ENCODE data around the gene HKDC1. TPM values are rescaled to one million over a fixed set of nuclear protein-coding genes. Genes with fewer than 3 reads are reported as not detected.
"Not testable (repeated sequence)": the region's sequence is repeated elsewhere in the genome, so short reads cannot be mapped to it uniquely, and the experiment has no call there.

Gene HKDC1
- total RNA-seq, 1 experiment from 2014 or later, result not detected

DNA sequence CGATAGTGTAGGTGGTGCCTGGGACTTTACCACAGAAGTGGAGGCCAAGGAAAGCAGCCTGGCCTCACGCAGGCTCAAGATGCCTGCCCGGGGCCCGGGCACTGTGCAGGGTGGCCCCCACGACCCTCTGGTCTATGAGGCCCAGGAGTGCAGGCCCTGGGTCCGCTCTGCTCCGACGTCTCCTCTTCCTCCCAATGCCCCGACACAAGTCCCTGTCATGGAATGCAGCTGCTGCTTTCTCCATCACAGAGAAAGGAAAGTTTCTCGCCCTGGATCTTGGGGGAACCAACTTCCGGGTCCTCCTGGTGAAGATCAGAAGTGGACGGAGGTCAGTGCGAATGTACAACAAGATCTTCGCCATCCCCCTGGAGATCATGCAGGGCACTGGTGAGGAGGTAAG, 29.9 kb downstream of the HKDC1 start:
- no peak for DNase-seq
- H3K4me2 ChIP-seq (ENCODE audit: low read depth, low read length, poor library complexity, severe bottlenecking), result no peak overlapping the region
- no peak overlapping the region for H3K4me3 ChIP-seq (ENCODE audit: low read length)
- H3K9ac ChIP-seq (ENCODE audit: low read length), result no peak overlapping the region
- no peaks in the 10 kb centered on the region for H3K9me2 ChIP-seq (replicated peaks; ENCODE audit: insufficient read depth, low read length)
- no peak overlapping the region for H3K27ac ChIP-seq (ENCODE audit: low read length)
- H3K27me3 ChIP-seq (ENCODE audit: low read length), result no peaks in the 10 kb centered on the region
- no peaks in the 10 kb centered on the region for H4K20me1 ChIP-seq (ENCODE audit: insufficient read depth, low read depth, low read length)
- H3K79me2 ChIP-seq (ENCODE audit: low read length), result no peaks in the 10 kb centered on the region
- H3K4me1 ChIP-seq (ENCODE audit: low read length), result no peaks in the 10 kb centered on the region
- no peaks in the 10 kb centered on the region for H3K9me3 ChIP-seq (ENCODE audit: low read length)
- H2AFZ ChIP-seq (ENCODE audit: low read length), result no peak overlapping the region
- no peaks in the 10 kb centered on the region for H3K36me3 ChIP-seq (ENCODE audit: insufficient read depth, low read length)

DNA sequence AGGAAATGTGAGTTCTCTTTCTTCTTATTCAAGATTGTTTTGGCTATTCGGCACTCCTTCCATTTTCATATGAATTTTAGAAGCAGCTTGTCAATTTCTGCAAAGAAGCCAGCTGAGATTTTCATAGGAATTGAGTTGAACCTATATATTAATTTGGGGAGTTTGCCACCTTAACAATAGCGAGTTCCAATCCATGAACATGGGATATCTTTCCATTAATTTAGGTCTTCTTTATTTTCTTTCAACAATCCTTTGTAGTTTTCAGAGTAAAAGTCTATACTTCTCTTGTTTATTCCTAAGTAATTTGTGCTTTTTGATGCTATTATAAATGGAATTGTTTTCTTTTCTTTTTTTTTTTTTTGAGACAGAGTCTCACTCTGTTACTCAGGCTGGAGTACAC, 31.3 kb downstream of the HKDC1 start:
- not testable (repeated sequence) for H3K4me3 ChIP-seq (ENCODE audit: low read length); H4K20me1 ChIP-seq (ENCODE audit: insufficient read depth, low read depth, low read length); H3K9me3 ChIP-seq (ENCODE audit: low read length); DNase-seq; H3K36me3 ChIP-seq (ENCODE audit: insufficient read depth, low read length); H3K9me2 ChIP-seq (replicated peaks; ENCODE audit: insufficient read depth, low read length); H3K27ac ChIP-seq (ENCODE audit: low read length); H3K27me3 ChIP-seq (ENCODE audit: low read length); H3K9ac ChIP-seq (ENCODE audit: low read length); H3K4me2 ChIP-seq (ENCODE audit: low read depth, low read length, poor library complexity, severe bottlenecking); H3K4me1 ChIP-seq (ENCODE audit: low read length); H2AFZ ChIP-seq (ENCODE audit: low read length); H3K79me2 ChIP-seq (ENCODE audit: low read length)

DNA sequence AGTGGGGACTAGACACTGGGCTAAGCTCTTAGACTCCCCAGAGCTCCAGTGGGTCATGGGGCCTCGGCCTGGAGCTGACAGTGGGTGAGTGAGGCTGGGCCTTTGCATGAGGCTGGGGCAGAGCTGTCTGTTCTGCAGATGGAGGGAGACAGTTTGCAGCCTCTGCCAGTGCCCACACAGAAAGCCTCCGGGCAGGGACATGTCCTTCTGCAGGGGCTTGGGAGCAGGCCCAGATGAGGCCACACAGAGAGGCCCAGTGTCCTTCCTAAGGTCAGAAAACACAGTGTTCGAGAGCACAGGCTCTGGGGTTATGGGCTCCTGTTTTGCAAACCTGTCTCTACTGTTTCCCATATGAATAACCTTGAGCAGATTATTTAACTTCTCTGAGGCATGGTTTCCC, 33.0 kb downstream of the HKDC1 start:
- Histone ChIP-seq H3K9me3 (ENCODE audit: low read length) (no peaks in the 10 kb centered on the region), H3K9me2 (replicated peaks; ENCODE audit: insufficient read depth, low read length) (no peaks in the 10 kb centered on the region), H3K4me1 (ENCODE audit: low read length) (no peaks in the 10 kb centered on the region), H3K27me3 (ENCODE audit: low read length) (no peaks in the 10 kb centered on the region), H3K36me3 (ENCODE audit: insufficient read depth, low read length) (no peaks in the 10 kb centered on the region), H3K4me2 (ENCODE audit: low read depth, low read length, poor library complexity, severe bottlenecking) (no peak overlapping the region), H3K9ac (ENCODE audit: low read length) (no peak overlapping the region), H4K20me1 (ENCODE audit: insufficient read depth, low read depth, low read length) (no peaks in the 10 kb centered on the region), H3K27ac (ENCODE audit: low read length) (no peak overlapping the region), H2AFZ (ENCODE audit: low read length) (no peak overlapping the region), H3K4me3 (ENCODE audit: low read length) (no peak overlapping the region), H3K79me2 (ENCODE audit: low read length) (no peaks in the 10 kb centered on the region)
- DNase-seq, result no peak

DNA sequence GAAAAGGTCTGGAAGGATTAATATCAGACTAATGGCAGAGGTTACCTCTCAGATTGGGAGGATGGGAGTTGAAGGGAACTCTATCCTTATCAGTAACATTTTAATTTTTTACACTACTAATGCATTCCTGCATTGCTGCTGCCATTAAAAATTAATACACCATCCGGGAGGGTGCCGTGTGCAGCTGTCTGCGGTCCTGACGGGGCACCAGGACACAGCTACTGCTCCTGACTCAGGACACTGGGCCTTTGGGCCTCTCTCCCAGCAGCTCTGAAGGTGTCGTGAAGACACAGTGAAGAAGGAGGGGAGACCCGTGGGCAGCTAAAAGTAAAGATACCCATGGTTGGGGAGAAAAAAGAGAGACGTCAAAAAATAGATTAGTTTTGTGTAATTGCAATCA, 34.7 kb downstream of the HKDC1 start:
- no peak overlapping the region for H3K4me3 ChIP-seq (ENCODE audit: low read length)
- no peaks in the 10 kb centered on the region for H3K9me2 ChIP-seq (replicated peaks; ENCODE audit: insufficient read depth, low read length)
- H3K27ac ChIP-seq (ENCODE audit: low read length), result no peak overlapping the region
- no peak overlapping the region for H3K9ac ChIP-seq (ENCODE audit: low read length)
- H3K4me2 ChIP-seq (ENCODE audit: low read depth, low read length, poor library complexity, severe bottlenecking), result no peak overlapping the region
- no peaks in the 10 kb centered on the region for H3K9me3 ChIP-seq (ENCODE audit: low read length)
- H3K36me3 ChIP-seq (ENCODE audit: insufficient read depth, low read length), result no peaks in the 10 kb centered on the region
- no peak overlapping the region for H2AFZ ChIP-seq (ENCODE audit: low read length)
- H3K4me1 ChIP-seq (ENCODE audit: low read length), result no peaks in the 10 kb centered on the region
- H3K27me3 ChIP-seq (ENCODE audit: low read length), result no peaks in the 10 kb centered on the region
- no peak for DNase-seq
- no peaks in the 10 kb centered on the region for H4K20me1 ChIP-seq (ENCODE audit: insufficient read depth, low read depth, low read length)
- H3K79me2 ChIP-seq (ENCODE audit: low read length), result no peaks in the 10 kb centered on the region

DNA sequence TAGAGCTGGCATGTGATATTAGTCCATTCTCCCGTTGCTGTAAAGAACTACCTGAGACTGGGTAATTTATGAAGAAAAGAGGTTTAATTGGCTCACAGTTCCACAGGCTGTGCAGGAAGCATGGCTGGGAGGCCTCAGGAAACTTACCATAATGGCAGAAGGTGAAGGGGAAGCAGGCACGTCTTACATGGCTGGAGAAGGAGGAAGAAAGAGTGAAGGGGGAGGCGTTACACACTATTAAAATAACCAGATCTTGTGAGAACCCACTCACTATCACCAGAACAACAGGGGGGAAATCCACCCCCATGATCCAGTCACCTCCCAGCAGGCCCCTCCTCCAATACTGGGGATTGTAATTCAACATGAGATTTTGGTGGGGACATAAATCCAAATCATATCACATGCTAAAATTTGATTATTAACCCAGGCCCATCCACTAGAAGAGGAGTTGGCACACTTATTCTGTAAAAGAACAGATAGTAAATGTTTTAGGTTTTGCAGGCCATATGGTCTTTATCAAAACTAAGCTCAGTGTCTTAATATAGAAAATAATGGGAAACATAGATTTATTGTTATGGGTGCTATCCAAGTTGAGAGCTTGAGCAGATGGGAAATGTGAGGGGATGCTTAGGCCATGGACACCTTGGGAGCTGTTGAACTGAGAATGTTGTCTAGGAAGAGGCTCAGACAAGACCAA, 39.6 kb downstream of the HKDC1 start:
- H3K79me2 ChIP-seq (ENCODE audit: low read length), result no peaks in the 10 kb centered on the region
- no peak overlapping the region for H3K4me3 ChIP-seq (ENCODE audit: low read length)
- no peaks in the 10 kb centered on the region for H3K36me3 ChIP-seq (ENCODE audit: insufficient read depth, low read length)
- no peaks in the 10 kb centered on the region for H3K4me1 ChIP-seq (ENCODE audit: low read length)
- H2AFZ ChIP-seq (ENCODE audit: low read length), result no peak overlapping the region
- H3K27me3 ChIP-seq (ENCODE audit: low read length), result no peaks in the 10 kb centered on the region
- H4K20me1 ChIP-seq (ENCODE audit: insufficient read depth, low read depth, low read length), result no peaks in the 10 kb centered on the region
- H3K9me3 ChIP-seq (ENCODE audit: low read length), result no peaks in the 10 kb centered on the region
- H3K4me2 ChIP-seq (ENCODE audit: low read depth, low read length, poor library complexity, severe bottlenecking), result no peak overlapping the region
- no peaks in the 10 kb centered on the region for H3K9me2 ChIP-seq (replicated peaks; ENCODE audit: insufficient read depth, low read length)
- H3K9ac ChIP-seq (ENCODE audit: low read length), result no peak overlapping the region
- DNase-seq, result no peak
- H3K27ac ChIP-seq (ENCODE audit: low read length), result no peak overlapping the region

DNA sequence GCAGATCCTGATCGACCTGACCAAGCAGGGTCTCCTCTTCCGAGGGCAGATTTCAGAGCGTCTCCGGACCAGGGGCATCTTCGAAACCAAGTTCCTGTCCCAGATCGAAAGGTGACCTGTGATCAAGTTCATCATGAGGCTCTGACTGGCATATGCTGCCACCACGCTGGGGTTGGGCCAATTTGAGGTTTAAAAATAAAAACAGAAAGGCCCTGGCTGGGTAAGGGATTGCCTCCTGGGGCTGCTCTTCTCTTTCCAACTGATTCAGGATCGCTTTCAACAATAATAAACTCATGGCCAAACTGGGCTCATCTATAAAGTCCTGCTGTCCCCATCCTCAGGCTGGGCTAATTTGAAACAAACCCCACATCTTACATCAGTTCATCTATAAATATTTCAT, 41.1 kb downstream of the HKDC1 start:
- no peak overlapping the region for H3K4me3 ChIP-seq (ENCODE audit: low read length)
- no peak overlapping the region for H3K27ac ChIP-seq (ENCODE audit: low read length)
- no peaks in the 10 kb centered on the region for H3K9me2 ChIP-seq (replicated peaks; ENCODE audit: insufficient read depth, low read length)
- H3K4me1 ChIP-seq (ENCODE audit: low read length), result no peaks in the 10 kb centered on the region
- no peaks in the 10 kb centered on the region for H3K9me3 ChIP-seq (ENCODE audit: low read length)
- H2AFZ ChIP-seq (ENCODE audit: low read length), result no peak overlapping the region
- no peak for DNase-seq
- no peaks in the 10 kb centered on the region for H4K20me1 ChIP-seq (ENCODE audit: insufficient read depth, low read depth, low read length)
- H3K4me2 ChIP-seq (ENCODE audit: low read depth, low read length, poor library complexity, severe bottlenecking), result no peak overlapping the region
- H3K36me3 ChIP-seq (ENCODE audit: insufficient read depth, low read length), result no peaks in the 10 kb centered on the region
- no peaks in the 10 kb centered on the region for H3K27me3 ChIP-seq (ENCODE audit: low read length)
- no peaks in the 10 kb centered on the region for H3K79me2 ChIP-seq (ENCODE audit: low read length)
- H3K9ac ChIP-seq (ENCODE audit: low read length), result no peak overlapping the region

DNA sequence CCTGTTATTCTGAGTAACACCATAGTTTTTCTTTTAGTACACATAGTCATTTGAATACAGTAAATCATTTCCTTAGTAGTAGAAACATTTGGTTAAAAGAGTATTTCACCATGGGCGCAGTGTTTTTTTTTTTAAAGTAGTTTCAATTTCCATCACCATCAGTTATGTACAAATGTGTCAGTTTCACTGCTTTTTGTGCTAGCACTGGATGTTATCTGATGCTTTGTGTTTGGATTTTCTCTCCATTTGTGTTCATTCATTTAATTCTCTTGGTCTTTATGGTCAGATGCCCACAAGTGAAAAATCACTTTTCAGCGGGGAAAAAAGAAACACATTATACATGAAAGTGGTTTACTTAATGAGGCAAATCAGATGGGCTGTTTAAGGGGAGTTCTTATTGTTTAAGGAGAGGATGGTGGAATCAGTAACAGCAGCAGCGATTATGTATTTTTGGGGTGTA, 42.2 kb downstream of the HKDC1 start:
- Histone ChIP-seq H3K4me1 (ENCODE audit: low read length) (no peaks in the 10 kb centered on the region), H3K27ac (ENCODE audit: low read length) (no peak overlapping the region), H3K9me2 (replicated peaks; ENCODE audit: insufficient read depth, low read length) (no peaks in the 10 kb centered on the region), H3K4me3 (ENCODE audit: low read length) (no peak overlapping the region), H3K27me3 (ENCODE audit: low read length) (no peaks in the 10 kb centered on the region), H3K4me2 (ENCODE audit: low read depth, low read length, poor library complexity, severe bottlenecking) (no peak overlapping the region), H3K9me3 (ENCODE audit: low read length) (no peaks in the 10 kb centered on the region), H4K20me1 (ENCODE audit: insufficient read depth, low read depth, low read length) (no peaks in the 10 kb centered on the region), H3K9ac (ENCODE audit: low read length) (no peak overlapping the region), H3K36me3 (ENCODE audit: insufficient read depth, low read length) (no peaks in the 10 kb centered on the region), H3K79me2 (ENCODE audit: low read length) (no peaks in the 10 kb centered on the region), H2AFZ (ENCODE audit: low read length) (no peak overlapping the region)
- DNase-seq, result no peak

DNA sequence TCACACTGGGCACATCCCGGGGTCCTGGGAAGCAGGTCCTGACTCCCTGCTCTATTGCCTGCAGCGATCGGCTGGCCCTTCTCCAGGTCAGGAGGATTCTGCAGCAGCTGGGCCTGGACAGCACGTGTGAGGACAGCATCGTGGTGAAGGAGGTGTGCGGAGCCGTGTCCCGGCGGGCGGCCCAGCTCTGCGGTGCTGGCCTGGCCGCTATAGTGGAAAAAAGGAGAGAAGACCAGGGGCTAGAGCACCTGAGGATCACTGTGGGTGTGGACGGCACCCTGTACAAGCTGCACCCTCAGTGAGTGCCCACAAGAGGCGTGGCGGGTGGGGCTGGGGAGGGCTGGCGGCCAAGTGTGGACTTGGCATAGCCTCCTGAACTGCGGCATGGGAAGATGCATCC, 45.4 kb downstream of the HKDC1 start:
- H3K36me3 ChIP-seq (ENCODE audit: insufficient read depth, low read length), result no peaks in the 10 kb centered on the region
- no peak overlapping the region for H3K4me3 ChIP-seq (ENCODE audit: low read length)
- no peaks in the 10 kb centered on the region for H3K27me3 ChIP-seq (ENCODE audit: low read length)
- H3K79me2 ChIP-seq (ENCODE audit: low read length), result no peaks in the 10 kb centered on the region
- H3K27ac ChIP-seq (ENCODE audit: low read length), result no peak overlapping the region
- no peak overlapping the region for H3K9ac ChIP-seq (ENCODE audit: low read length)
- H2AFZ ChIP-seq (ENCODE audit: low read length), result no peak overlapping the region
- H4K20me1 ChIP-seq (ENCODE audit: insufficient read depth, low read depth, low read length), result no peaks in the 10 kb centered on the region
- H3K9me3 ChIP-seq (ENCODE audit: low read length), result no peaks in the 10 kb centered on the region
- H3K9me2 ChIP-seq (replicated peaks; ENCODE audit: insufficient read depth, low read length), result no peaks in the 10 kb centered on the region
- no peak overlapping the region for H3K4me2 ChIP-seq (ENCODE audit: low read depth, low read length, poor library complexity, severe bottlenecking)
- H3K4me1 ChIP-seq (ENCODE audit: low read length), result no peaks in the 10 kb centered on the region
- DNase-seq, result no peak

Data from Karpas-422 (cell line).